GM19467 (cell line): ENCODE measurements around the gene CARNS1.
"Not testable (repeated sequence)": the region's sequence is repeated elsewhere in the genome, so short reads cannot be mapped to it uniquely, and the experiment has no call there.

Experiments used
- ATAC-seq: cut with Tn5 transposase; IDR thresholded peaks from one replicate; pipeline ENCODE4 v1.9.1; 2021; ENCODE audit warnings: mild to moderate bottlenecking, moderate library complexity; ENCODE audit not compliant: unreplicated experiment

Gene CARNS1

GRCh38 chr11:67396587-67397389 is 18.7 kb upstream of the CARNS1 start:
- no peak for ATAC-seq

DNA sequence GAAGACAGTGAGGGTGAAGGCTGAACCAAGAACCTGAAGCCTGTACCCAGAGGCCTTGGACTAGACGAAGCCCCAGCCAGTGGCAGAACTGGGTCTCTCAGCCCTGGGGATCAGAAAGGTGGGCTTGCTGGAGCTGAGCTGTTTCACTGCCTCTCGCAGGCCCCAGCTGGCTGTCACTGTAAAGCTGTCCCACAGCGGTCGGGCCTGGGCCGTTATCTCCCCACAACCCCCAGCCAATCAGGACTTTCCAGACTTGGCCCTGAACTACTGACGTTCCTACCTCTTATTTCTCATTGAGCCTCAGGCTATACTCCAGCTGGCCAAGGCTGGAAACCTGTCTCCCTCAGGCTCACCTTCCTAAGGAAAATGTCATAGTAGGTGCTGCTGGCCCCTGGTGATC is 17.9 kb upstream of the CARNS1 start:
- no peak for ATAC-seq

DNA sequence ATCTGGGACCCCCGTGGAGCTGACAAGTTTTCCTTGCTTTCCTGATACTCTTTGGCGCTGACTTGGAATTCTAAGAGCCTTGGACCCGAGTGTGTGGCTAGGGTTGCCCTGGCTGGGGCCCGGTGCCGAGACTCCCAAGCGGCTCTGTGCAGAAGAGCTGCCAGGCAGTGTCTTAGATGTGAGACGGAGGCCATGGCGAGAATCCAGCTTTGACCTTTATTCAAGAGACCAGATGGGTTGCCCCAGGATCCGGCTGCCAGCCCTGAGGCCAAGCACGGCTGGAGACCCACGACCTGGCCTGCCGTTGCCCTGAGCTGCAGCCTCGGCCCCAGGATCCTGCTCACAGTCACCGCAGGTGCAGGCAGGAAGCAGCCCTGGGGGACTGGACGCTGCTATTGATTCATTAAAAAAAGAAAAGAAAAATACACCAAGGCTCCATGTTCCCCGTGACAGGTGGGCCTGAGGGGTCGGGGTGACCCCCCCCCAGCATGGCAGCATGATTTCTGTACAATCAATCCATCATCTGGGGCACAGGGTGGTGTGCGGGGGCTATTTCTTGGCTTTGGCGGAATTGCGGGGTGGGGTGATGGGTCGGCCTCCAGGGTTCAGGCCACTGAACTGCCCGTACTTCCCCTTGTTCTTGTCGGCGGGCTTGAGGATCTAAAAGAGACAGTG is 17.4 kb upstream of the CARNS1 start:
- no peak for ATAC-seq

GRCh38 chr11:67398661-67399563 is 16.6 kb upstream of the CARNS1 start:
- ATAC-seq: no peak

DNA sequence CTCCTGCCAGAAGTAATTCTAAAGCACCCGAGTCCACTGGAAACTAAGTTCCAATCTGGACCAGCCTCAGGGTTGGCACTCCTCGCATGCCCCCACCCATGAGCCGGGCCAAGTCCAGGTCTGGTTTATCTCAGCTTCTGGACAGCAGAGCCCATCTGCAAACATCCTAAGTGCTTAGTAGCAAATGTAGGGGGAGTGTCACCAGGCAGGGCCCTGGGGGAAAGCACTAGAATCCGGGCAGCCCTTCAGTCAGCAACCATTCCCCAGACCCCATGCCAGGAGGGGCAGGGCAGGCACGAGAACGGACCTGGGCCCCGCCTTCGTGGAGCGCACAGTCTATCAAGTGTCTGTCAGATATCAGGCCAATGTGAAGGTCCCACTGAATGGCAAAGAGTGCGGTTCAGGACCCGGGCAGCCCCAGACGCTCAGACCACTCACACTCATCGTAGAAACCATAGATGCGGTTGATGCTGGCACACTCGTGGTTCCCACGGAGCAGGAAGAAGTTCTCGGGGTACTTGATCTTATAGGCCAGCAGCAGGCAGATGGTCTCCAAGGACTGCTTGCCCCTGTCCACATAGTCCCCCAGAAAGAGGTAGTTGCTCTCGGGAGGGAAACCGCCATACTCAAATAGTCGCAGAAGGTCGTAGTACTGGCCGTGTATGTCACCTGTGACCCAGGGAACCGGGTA is 15.1 kb upstream of the CARNS1 start:
- no peak for ATAC-seq

- peak; percentile 10 for ATAC-seq
Measured at GRCh38 chr11:67400942-67401494, 14.5 kb upstream of the CARNS1 start.

- ATAC-seq: peak; percentile 54
Measured at GRCh38 chr11:67401495-67402191, 13.8 kb upstream of the CARNS1 start, which contains the start of gene PPP1CA. TSS of gene PPP1CA (minus strand) at chr11:67401858. CDS start at chr11:67401782, 76 bp downstream.

DNA sequence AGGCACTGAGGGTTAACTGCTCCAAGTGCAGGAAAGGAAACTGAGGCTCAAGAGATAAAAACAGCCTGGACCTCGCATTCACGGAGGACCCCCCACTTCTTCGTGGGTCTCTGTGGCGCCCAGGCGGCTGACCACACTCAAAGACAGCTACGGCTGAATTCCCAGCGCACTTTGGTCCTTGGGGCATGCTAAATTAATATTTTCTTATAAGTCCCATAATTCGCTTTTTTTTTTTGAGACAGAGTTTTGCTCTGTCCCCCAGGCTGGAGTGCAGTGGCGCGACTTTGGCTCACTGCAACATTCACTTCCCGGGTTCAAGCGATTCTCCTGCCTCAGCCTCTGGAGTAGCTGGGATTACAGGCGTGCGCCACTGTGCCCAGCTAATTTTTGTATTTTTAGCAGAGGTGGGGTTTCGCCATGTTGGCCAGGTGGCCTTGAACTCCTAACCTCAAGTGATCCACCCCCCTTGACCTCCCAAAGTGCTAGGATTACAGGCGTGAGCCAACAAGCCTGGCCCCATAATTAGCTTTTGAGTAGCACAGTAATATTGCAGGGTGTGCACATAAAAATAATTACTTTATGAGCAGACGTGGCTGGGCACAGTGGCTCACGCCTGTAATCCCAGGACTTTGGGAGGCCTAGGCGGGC is 13.2 kb upstream of the CARNS1 start:
- ATAC-seq: not testable (repeated sequence)

GRCh38 chr11:67403085-67403484 is 12.4 kb upstream of the CARNS1 start:
- not testable (repeated sequence) for ATAC-seq

DNA sequence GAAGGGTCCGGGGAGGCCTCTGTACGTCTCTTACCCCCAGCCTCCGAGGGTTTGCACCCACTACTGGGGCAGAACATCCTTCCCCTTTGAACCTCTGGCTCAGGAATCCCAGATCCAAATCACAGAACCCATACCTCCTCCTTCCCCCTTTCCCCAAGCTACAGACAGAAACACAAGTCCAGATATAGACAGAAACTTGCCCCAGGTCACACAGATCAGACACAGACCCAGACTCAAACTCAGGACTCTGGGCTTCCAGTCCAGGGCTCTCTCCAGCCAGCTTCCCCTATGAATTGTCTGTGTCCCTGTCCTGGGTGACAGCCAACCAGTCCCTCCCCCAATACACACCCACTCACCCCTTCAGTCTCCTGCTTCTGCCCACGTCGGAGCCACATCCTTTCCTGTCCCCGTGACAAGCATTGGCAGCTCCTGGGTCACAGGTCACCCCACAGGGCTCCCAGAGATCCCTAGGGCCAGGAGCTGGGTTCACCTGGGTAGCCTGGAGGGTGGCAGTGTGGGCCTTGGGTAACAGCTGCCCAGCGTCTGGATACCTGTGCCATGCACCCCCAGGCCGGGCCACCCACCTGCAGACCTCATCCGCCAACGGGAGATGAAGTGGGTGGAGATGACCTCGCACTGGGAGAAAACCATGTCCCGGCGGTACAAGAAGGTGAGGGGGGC is 10.8 kb upstream of the CARNS1 start:
- no peak for ATAC-seq

DNA sequence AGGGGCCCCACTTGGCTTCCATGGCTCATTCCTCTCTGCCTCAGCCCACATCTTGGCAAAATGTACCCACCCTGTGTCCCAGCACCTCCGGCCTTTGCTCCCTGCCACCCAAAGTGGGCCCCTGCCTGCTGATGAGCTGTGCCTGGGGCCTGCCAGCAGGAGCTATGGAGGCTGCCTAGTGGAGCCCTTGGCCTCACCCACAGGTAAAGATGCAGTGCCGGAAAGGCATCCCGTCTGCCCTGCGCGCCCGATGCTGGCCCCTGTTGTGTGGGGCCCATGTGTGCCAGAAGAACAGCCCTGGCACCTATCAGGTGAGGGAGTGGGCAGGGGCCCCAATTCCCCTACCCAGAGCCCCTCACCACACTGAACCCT is 10.3 kb upstream of the CARNS1 start:
- ATAC-seq: no peak

GRCh38 chr11:67405688-67406339 is 9.7 kb upstream of the CARNS1 start:
- ATAC-seq: no peak

GRCh38 chr11:67406420-67406968 is 9.0 kb upstream of the CARNS1 start:
- no peak for ATAC-seq

DNA sequence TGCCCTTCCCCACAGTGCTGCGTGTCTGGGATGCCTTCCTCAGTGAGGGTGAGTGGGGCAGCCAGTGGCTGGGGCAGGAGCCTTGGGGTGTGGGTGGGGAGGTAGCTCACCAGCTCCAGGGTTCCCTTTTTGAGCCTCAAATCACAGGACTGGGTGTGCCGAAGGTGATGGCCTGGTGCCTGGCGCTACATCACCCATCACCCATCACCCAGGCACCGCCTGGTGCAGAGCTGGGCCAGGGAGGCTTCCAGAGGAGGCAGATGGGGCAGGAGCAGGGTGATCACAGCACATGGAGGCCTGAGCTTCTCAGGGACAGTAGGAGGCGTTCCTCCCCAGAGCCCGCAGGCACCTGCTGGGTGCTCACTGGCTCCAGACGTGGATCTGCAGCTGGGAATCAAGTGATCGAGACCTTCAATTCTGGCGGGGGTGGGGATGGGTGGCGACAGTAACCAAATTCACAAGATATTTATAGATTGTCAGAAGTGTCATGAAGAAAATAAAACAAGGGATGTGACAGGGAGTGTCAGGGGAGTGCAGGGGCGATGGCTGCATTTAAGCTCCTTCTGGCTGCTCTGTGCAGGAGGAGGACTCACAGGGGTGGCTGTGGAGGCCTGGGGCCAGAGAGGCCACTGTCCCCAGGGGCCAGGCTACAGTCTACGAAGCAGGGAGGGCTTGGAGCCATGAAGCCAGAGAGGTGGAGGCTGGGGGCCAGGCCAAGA is 8.3 kb upstream of the CARNS1 start:
- no peak for ATAC-seq

- ATAC-seq: no peak
Measured at GRCh38 chr11:67407688-67408163, 7.8 kb upstream of the CARNS1 start.

DNA sequence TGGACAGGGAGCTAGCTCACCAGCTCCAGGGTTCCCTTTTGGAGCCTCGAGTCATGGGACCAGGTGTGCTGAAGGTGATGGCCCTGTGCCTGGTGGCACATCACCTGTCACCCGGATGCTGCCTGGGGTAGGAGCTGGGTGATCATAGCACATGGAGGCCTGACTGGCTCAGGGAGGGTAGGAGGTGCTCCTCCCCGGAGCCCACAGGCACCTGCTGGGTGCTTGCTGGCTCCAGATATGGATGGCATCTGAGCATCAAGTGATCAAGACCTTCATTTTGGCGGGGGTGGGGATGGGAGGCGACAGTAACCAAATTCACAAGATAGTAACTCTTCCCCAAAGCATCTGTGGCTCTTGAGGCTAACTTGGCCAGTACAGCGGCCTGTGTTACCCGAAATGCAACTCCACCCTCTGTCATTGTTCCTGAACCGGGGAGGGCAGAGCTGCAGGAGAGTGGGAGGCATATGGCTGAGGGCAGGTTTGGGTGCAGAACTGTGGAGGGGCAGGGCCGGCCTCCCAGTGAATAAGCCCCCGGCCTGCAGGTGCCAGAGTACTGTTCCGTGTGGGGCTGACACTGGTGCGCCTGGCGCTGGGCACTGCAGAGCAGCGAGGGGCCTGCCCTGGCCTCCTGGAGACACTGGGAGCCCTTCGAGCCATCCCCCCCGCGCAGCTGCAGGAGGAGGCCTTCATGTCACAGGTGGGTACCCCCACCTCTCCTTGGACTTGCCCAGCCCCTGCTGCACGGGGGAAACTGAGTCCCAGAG is 6.9 kb upstream of the CARNS1 start:
- ATAC-seq: no peak
